OCI-LY1 (cell line): ENCODE data around the gene TJP1.

Experiments
- CTCF ChIP-seq: fragments of 200-600 bp; sonication (generic), shearing (Covaris generic); IDR thresholded peaks from 2 replicates; pipeline ENCODE4 v1.5.1; 2017; ENCODE audit warnings: mild to moderate bottlenecking, antibody characterized with exemption, low read length, moderate library complexity, mixed read lengths
- EZH2 ChIP-seq: fragments of 200-600 bp; sonication (generic), shearing (Covaris generic); IDR thresholded peaks from 2 replicates; pipeline ENCODE4 v1.8.0; 2017; ENCODE audit warnings: borderline replicate concordance, mixed run types, mild to moderate bottlenecking, antibody characterized with exemption, low read length, moderate library complexity, mixed read lengths

GRCh38 chr15:29750754-29751153 is 71.5 kb downstream of the TJP1 start:
- TF ChIP-seq CTCF (no peak), EZH2 (no peak)
